Aorta (tissue), 5 donors: ENCODE results near the gene TYROBP. TPM values are rescaled to one million over a fixed set of nuclear protein-coding genes. Genes with fewer than 3 reads are reported as not detected.
"Not testable (repeated sequence)": the region's sequence is repeated elsewhere in the genome, so short reads cannot be mapped to it uniquely, and the experiment has no call there.

Source experiments
- ATAC-seq: fragments of 200-7000 bp; cut with Tn5 transposase; one replicate; pipeline ENCODE4 v1.9.1; 2022; ENCODE audit warnings: moderate library complexity; ENCODE audit not compliant: low FRiP score
- DNase-seq, 2 donors: peaks; one replicate each; pipeline ENCODE4 v3.0.0-alpha.2; 2020
- H3K27ac ChIP-seq, 2 donors: one replicate each; pipeline ENCODE4 v1.5.1; 2013; ENCODE audit warnings: low read length in 2 of 2, mild to moderate bottlenecking in 2 of 2, moderate library complexity in 2 of 2, control low read depth in 1 of 2, inconsistent platforms in 1 of 2, low read depth in 1 of 2
- H3K27me3 ChIP-seq, 2 donors: one replicate each; pipeline ENCODE4 v1.6.1; 2013; ENCODE audit warnings: control low read depth in 1 of 2, low read length in 1 of 2, mild to moderate bottlenecking in 1 of 2, moderate library complexity in 1 of 2; ENCODE audit not compliant: insufficient read depth in 2 of 2, control insufficient read depth in 1 of 2
- H3K36me3 ChIP-seq, 2 donors: one replicate each; pipeline ENCODE4 v1.6.1; 2013; ENCODE audit warnings: control low read depth in 1 of 2, low read length in 1 of 2, mild to moderate bottlenecking in 1 of 2; ENCODE audit not compliant: insufficient read depth in 2 of 2, control insufficient read depth in 1 of 2
- H3K4me1 ChIP-seq, 2 donors: one replicate each; pipeline ENCODE4 v1.6.1; 2013; ENCODE audit warnings: low read length in 2 of 2, control low read depth in 1 of 2, mild to moderate bottlenecking in 1 of 2, moderate library complexity in 1 of 2; ENCODE audit not compliant: insufficient read depth in 2 of 2, control insufficient read depth in 1 of 2
- H3K4me3 ChIP-seq, 2 donors: one replicate each; pipeline ENCODE4 v1.5.1; 2013; ENCODE audit warnings: low read length in 2 of 2, control low read depth in 1 of 2, mild to moderate bottlenecking in 1 of 2
- H3K9me3 ChIP-seq: one replicate; pipeline ENCODE4 v1.6.1; 2013; ENCODE audit warnings: mild to moderate bottlenecking, low read length; ENCODE audit not compliant: control insufficient read depth
- WGBS, 2 donors: extraction: QIAGEN DNeasy Blood & Tissue Kit; methylation state at CpG; one replicate each; pipeline ENCODE4 v1.1.7; 2013; 5-methylcytosine and 5-hydroxymethylcytosine counted together
- intact Hi-C, 2 donors: fragments of 100-400 bp; cut with DNase I; formaldehyde crosslinking; loops; one replicate each; pipeline versions ENCODE4 v1.14.2 to v1.15.0; 2022
- polyA plus RNA-seq, 2 donors: library from polyadenylated mRNA; stranded (reverse); fragments of 200-250 nt; gene quantifications; one replicate each; pipeline ENCODE4 v1.2.3, GENCODE V29; 2013
- total RNA-seq, 2 donors: library from RNA; stranded (reverse); fragmentation: NEBNext Ultra II Directional; extraction: Animal tissue kit (Norgen Biotek cat#: 25700); gene quantifications; one replicate each; pipeline ENCODE4 v1.2.1, GENCODE V29; 2021
- donor health status: healthy with polysubstance abuse.
- donor health status: Bipolar disorder and iron deficiency.
- donor health status: DM: no; HTN: no; CAD: no.
- donor health status: DM: no; HTN: no; CAD: no.
- donor health status: DM: yes; HTN: yes; CAD: no.

The TYROBP gene
- total and polyA plus RNA-seq, 4 donors, result 48.8 to 327 (median 108) TPM

- 89 to 90% methylated on average over 11 of the region's 11 CpGs for WGBS, 2 donors
- Histone ChIP-seq H3K27ac (no peak overlapping the region), H3K36me3 (no peaks in the 10 kb centered on the region), H3K4me1 (no peaks in the 10 kb centered on the region), H3K9me3 (no peaks in the 10 kb centered on the region), H3K27me3 (no peaks in the 10 kb centered on the region), H3K4me3 (no peak overlapping the region)
- DNase-seq (no peak), ATAC-seq (no peak)
- intact Hi-C loops, result no loop called here
Observed at GRCh38 chr19:35919306-35919705, 11.2 kb upstream of the TYROBP start.

- H3K4me3 ChIP-seq, result no peak overlapping the region
- DNase-seq (no peak), ATAC-seq (no peak)
- 64 to 65% methylated on average over 3 of the region's 3 CpGs for WGBS, 2 donors
- no peak overlapping the region for H3K27ac ChIP-seq
- intact Hi-C loops, result no loop called here
- no peaks in the 10 kb centered on the region for H3K36me3 ChIP-seq
- H3K9me3 ChIP-seq, result no peaks in the 10 kb centered on the region
- no peaks in the 10 kb centered on the region for H3K4me1 ChIP-seq
- no peaks in the 10 kb centered on the region for H3K27me3 ChIP-seq
Observed at GRCh38 chr19:35915443-35915842, 7.3 kb upstream of the TYROBP start.

GRCh38 chr19:35913589-35913988 is 5.5 kb upstream of the TYROBP start:
- WGBS, 2 donors, result 33 to 34% methylated on average over 7 of the region's 7 CpGs
- Histone ChIP-seq H3K9me3 (no peaks in the 10 kb centered on the region), H3K4me3 (no peak overlapping the region), H3K36me3 (no peaks in the 10 kb centered on the region), H3K4me1 (no peaks in the 10 kb centered on the region), H3K27ac (no peak overlapping the region), H3K27me3 (no peaks in the 10 kb centered on the region)
- DNase-seq (no peak), ATAC-seq (no peak)
- intact Hi-C loops, result no loop called here

- intact Hi-C loops, result no loop called here
- Histone ChIP-seq H3K27ac (no peak overlapping the region), H3K4me1 (no peaks in the 10 kb centered on the region), H3K4me3 (no peak overlapping the region), H3K27me3 (no peaks in the 10 kb centered on the region), H3K9me3 (no peaks in the 10 kb centered on the region), H3K36me3 (no peaks in the 10 kb centered on the region)
- WGBS, 2 donors, result 45 to 51% methylated on average over 5 of the region's 5 CpGs
- ATAC-seq (no peak), DNase-seq (no peak)
Observed at GRCh38 chr19:35911790-35912189, 3.7 kb upstream of the TYROBP start.

DNA sequence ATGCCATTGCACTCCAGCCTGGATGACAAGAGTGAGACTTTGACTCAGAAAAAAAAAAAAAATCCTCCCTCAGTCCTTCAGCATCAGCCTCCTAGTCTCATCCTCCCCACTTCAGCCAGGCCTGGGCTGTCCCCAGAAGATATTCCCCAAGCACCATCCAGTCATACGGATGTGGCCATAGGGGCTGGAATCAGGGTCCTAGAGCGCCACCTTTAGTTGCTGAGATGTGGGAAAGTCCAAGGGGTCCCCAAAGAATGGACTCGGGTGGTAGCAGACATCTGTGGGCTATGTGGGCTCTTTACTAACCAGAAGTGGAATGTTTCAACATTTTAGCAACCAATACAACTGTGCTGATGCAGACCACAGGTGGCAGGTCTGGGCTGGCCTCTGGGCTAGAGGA is 3.1 kb upstream of the TYROBP start:
- WGBS, 2 donors, result 42 to 43% methylated on average over 3 of the region's 3 CpGs
- Histone ChIP-seq H3K9me3 (no peaks in the 10 kb centered on the region), H3K27ac (no peak overlapping the region), H3K4me1 (no peaks in the 10 kb centered on the region), H3K27me3 (no peaks in the 10 kb centered on the region), H3K36me3 (no peaks in the 10 kb centered on the region), H3K4me3 (no peak overlapping the region)
- DNase-seq, result no peak
- ATAC-seq, result no peak
- intact Hi-C loops, result no loop called here

GRCh38 chr19:35910355-35910754 is 2.3 kb upstream of the TYROBP start:
- DNase-seq, H3K9me3 ChIP-seq, H3K27me3 ChIP-seq, H3K27ac ChIP-seq, H3K4me1 ChIP-seq, H3K36me3 ChIP-seq, H3K4me3 ChIP-seq, ATAC-seq, intact Hi-C loops: not testable (repeated sequence)
- 91 to 92% methylated on average over 14 of the region's 14 CpGs for WGBS, 2 donors

DNA sequence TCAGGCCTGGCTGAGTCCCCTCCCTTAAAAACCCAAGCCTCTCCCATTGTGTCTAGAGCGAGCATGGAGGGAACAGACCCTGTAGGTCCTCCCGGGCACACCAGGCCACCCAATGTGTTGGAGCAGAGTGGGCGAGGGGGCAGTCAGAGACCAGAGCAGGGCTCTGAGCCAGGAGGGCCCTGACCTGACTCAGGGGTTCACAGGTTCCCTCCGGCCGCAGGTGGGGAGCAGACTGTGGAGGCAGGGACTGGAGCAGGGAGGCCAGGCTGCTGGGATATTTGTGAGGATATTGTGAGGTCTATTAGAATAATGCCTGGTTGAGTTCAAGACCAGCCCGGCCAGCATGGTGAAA is 1.6 kb upstream of the TYROBP start:
- ATAC-seq (peak; percentile 9), DNase-seq (no peak)
- no peaks in the 10 kb centered on the region for H3K27me3 ChIP-seq
- no peaks in the 10 kb centered on the region for H3K36me3 ChIP-seq
- intact Hi-C loops, result no loop called here
- H3K4me3 ChIP-seq, result no peak overlapping the region
- no peak overlapping the region for H3K27ac ChIP-seq
- WGBS, 2 donors, result 63 to 66% methylated on average over 6 of the region's 6 CpGs
- no peaks in the 10 kb centered on the region for H3K9me3 ChIP-seq
- H3K4me1 ChIP-seq, result no peaks in the 10 kb centered on the region

DNA sequence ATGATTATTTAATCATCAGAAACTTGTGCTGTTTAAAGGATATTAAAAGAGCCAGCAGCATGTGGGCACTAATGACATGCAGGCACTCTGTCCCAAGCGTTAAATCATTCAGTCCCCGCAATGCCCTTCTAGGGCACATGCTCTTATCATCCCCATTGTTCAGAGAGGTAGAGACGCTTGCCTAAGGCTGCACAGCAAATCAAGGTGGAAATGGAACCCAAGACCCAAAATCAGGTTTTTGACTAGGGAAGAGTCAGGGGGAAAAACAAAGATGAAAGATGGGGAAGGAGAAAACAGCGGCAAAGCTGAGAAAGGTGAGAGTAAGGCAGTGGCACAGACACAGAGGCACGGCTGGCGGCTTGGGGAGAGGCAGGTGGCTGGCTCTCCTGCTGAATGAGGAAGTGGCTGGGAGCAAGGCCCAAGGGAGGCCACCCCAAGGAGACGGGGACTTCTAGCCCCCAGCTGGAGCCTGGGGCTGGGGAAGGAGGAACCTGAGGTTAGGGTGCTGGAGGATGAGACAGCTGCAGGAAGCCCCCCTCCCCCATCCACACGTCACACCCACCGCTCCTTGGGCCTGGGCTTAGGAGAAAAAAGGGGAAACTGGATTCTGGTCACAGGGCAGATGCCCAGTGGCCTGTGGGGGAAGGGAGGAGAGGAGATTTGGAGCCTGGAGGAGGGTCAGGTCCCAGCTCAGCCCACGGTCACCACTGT is 1.0 kb upstream of the TYROBP start:
- WGBS, 2 donors, result 69 to 71% methylated on average over 10 of the region's 10 CpGs
- H3K4me1 ChIP-seq, result no peaks in the 10 kb centered on the region
- peak; percentile 79 for ATAC-seq
- H3K27me3 ChIP-seq, result no peaks in the 10 kb centered on the region
- no peaks in the 10 kb centered on the region for H3K9me3 ChIP-seq
- no peaks in the 10 kb centered on the region for H3K36me3 ChIP-seq
- DNase-seq, result peak; percentile 87 to 95
- intact Hi-C loops, result no loop called here
- no peak overlapping the region for H3K4me3 ChIP-seq
- H3K27ac ChIP-seq, result no peak overlapping the region

DNA sequence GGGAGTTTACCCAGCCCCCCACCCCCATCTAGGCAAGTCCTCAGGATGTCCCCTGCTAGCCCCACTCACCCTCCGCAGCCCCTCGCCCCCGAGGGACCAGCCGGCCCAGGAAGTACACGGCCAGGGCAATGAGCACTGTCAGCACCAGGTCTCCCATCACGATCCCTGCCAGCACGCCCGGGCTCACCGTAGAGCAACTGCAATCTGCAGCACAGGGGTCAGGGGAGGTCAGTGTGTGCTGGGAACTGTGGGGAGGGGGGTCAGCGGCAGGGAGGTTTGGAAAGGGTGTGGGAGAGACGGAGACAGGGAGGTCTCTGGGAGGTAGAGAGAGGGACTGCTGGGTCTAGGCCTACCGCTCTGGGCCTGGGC is 734 bp downstream of the TYROBP start:
- no peak for ATAC-seq
- H3K9me3 ChIP-seq, result no peaks in the 10 kb centered on the region
- intact Hi-C loops, result no loop called here
- H3K4me1 ChIP-seq, result no peaks in the 10 kb centered on the region
- H3K4me3 ChIP-seq, result no peak overlapping the region
- H3K27me3 ChIP-seq, result no peaks in the 10 kb centered on the region
- H3K36me3 ChIP-seq, result no peaks in the 10 kb centered on the region
- WGBS, 2 donors, result 44 to 45% methylated on average over 12 of the region's 12 CpGs
- no peak for DNase-seq
- no peak overlapping the region for H3K27ac ChIP-seq
